Right ventricle myocardium superior (tissue), 1 donor: ENCODE measurements around the gene PTPRE. TPM values are rescaled to one million over a fixed set of nuclear protein-coding genes. Genes with fewer than 3 reads are reported as not detected.

Source experiments
- ATAC-seq: fragments of 200-7000 bp; cut with Tn5 transposase; one replicate; pipeline ENCODE4 v1.9.1; 2020; ENCODE audit warnings: mild to moderate bottlenecking; ENCODE audit not compliant: poor library complexity
- DNase-seq: peaks from one replicate; pipeline ENCODE4 v3.0.0-alpha.2; 2020
- intact Hi-C: fragments of 100-400 bp; cut with DNase I; formaldehyde crosslinking; loops from one replicate; pipeline ENCODE4 v1.11.2; 2022
- long read RNA-seq: library from polyadenylated mRNA; unstranded; transcript quantifications from one replicate; pipeline ENCODE4 v2.0.0, GENCODE V29; 2021
- total RNA-seq: library from RNA; stranded (reverse); fragmentation: NEBNext Ultra II Directional; extraction: Animal tissue kit (Norgen Biotek cat#: 25700); gene quantifications from one replicate; pipeline ENCODE4 v1.2.1, GENCODE V29; 2021
- donor health status: DM: no; HTN: yes; CAD: no; lungs with severe emphysema.

PTPRE gene
- 16.0 TPM for total RNA-seq
- long read RNA-seq, full-length matches to known transcripts = 1 of 23 reads
- long read RNA-seq, partial matches to known transcripts = 3 of 23 reads
- long read RNA-seq, other reads (novel, unspliced or antisense) = 19 of 23 reads

GRCh38 chr10:127906548-127907377 is at the start of gene PTPRE:
Gene PTPRE, plus strand, starts transcription at chr10:127907103. Its CDS starts 133,779 bp downstream, at chr10:128040882.
- DNase-seq = peak; percentile 88
- peak; percentile 94 for ATAC-seq
- intact Hi-C loops = loop anchor here (2.0 kb wide), 2 partner anchors 104 to 162 kb away; no protein-coding TSS in a partner anchor

GRCh38 chr10:127860592-127860991 is 46.3 kb upstream of the PTPRE start:
- intact Hi-C loops = no loop called here
- DNase-seq (no peak), ATAC-seq (no peak)

GRCh38 chr10:127863231-127863825 is 43.6 kb upstream of the PTPRE start:
- ATAC-seq (no peak), DNase-seq (no peak)
- intact Hi-C loops = no loop called here

- no peak for ATAC-seq
- intact Hi-C loops = no loop called here
- DNase-seq = no peak
These were observed 40.5 kb upstream of the PTPRE start for GRCh38 chr10:127866276-127867013.

- intact Hi-C loops = no loop called here
- DNase-seq (no peak), ATAC-seq (no peak)
These were observed 39.1 kb upstream of the PTPRE start for GRCh38 chr10:127867805-127868204.

- ATAC-seq (no peak), DNase-seq (no peak)
- intact Hi-C loops = no loop called here
These were observed 37.6 kb upstream of the PTPRE start for GRCh38 chr10:127869329-127869728.

GRCh38 chr10:127871631-127872010 is 35.3 kb upstream of the PTPRE start:
- intact Hi-C loops = no loop called here
- ATAC-seq (no peak), DNase-seq (no peak)

- peak; percentile 60 for DNase-seq
- intact Hi-C loops = no loop called here
- peak; percentile 75 for ATAC-seq
These were observed 34.7 kb upstream of the PTPRE start for GRCh38 chr10:127872011-127872761.

- DNase-seq = no peak
- intact Hi-C loops = no loop called here
- peak; percentile 62 for ATAC-seq
These were observed 33.9 kb upstream of the PTPRE start for GRCh38 chr10:127872871-127873600.

- DNase-seq = no peak
- no peak for ATAC-seq
- intact Hi-C loops = no loop called here
These were observed 32.9 kb upstream of the PTPRE start for GRCh38 chr10:127873901-127874470.

- ATAC-seq = no peak
- no peak for DNase-seq
- intact Hi-C loops = no loop called here
These were observed 32.0 kb upstream of the PTPRE start for GRCh38 chr10:127874671-127875448.

- DNase-seq (no peak), ATAC-seq (no peak)
- intact Hi-C loops = no loop called here
These were observed 31.5 kb upstream of the PTPRE start for GRCh38 chr10:127875449-127875765.

GRCh38 chr10:127875916-127876315 is 31.0 kb upstream of the PTPRE start:
- intact Hi-C loops = no loop called here
- no peak for ATAC-seq
- DNase-seq = no peak

GRCh38 chr10:127877116-127877515 is 29.8 kb upstream of the PTPRE start:
- no peak for ATAC-seq
- no peak for DNase-seq
- intact Hi-C loops = no loop called here

- intact Hi-C loops = no loop called here
- DNase-seq = no peak
- ATAC-seq = no peak
These were observed 29.2 kb upstream of the PTPRE start for GRCh38 chr10:127877699-127878098.

- intact Hi-C loops = no loop called here
- ATAC-seq = peak; percentile 23
- DNase-seq = no peak
These were observed 28.3 kb upstream of the PTPRE start for GRCh38 chr10:127878475-127879055.

GRCh38 chr10:127880557-127880956 is 26.3 kb upstream of the PTPRE start:
- intact Hi-C loops = no loop called here
- ATAC-seq (peak; percentile 71), DNase-seq (no peak)
